Pancreas (tissue), 10 donors: Measurements from ENCODE around the gene SPDYE6. TPM values are rescaled to one million over a fixed set of nuclear protein-coding genes. Genes with fewer than 3 reads are reported as not detected.
"Not testable (repeated sequence)": the region's sequence is repeated elsewhere in the genome, so short reads cannot be mapped to it uniquely, and the experiment has no call there.

Experiments used
- ATAC-seq, 4 donors: fragments of 200-7000 bp; cut with Tn5 transposase; one replicate each; pipeline versions ENCODE4 v1.8.0 to v1.9.1; 2020; ENCODE audit warnings: mild to moderate bottlenecking in 4 of 4, moderate library complexity in 4 of 4
- DNase-seq, 6 donors: peaks; one replicate each; pipeline ENCODE4 v3.0.0-alpha.2; 2020
- FAIRE-seq: peaks from 2 replicates; lab custom pipeline; 2012; peaks lifted over from hg19 to GRCh38; lab: Jason Lieb, UNC
- H3K27ac ChIP-seq, 4 donors: fragments of 200-600 bp; sonication (generic); 1 replicate in 3 of 4; 2 replicates in 1 of 4; pipeline versions ENCODE4 v1.5.0 to v1.8.0; 2020
- H3K27me3 ChIP-seq, 4 donors: fragments of 200-600 bp; one replicate each; pipeline ENCODE4 v1.8.0; 2021
- H3K36me3 ChIP-seq, 3 donors: fragments of 200-600 bp; sonication (generic) in 1 of 3; one replicate each; pipeline versions ENCODE4 v1.5.0 to v1.8.0; 2020 to 2021
- H3K4me1 ChIP-seq, 3 donors: fragments of 200-600 bp; one replicate each; pipeline ENCODE4 v1.8.0; 2021
- H3K4me3 ChIP-seq, 4 donors: fragments of 200-600 bp; sonication (generic) in 2 of 4; one replicate each; pipeline versions ENCODE4 v1.5.0 to v1.8.0; 2020 to 2021
- H3K9me3 ChIP-seq, 4 donors: fragments of 200-600 bp; one replicate each; pipeline ENCODE4 v1.8.0; 2021
- CTCF ChIP-seq, 4 donors: fragments of 200-600 bp; sonication (generic) in 3 of 4; IDR thresholded peaks; one replicate each; pipeline versions ENCODE4 v1.5.0 to v1.8.0; 2021; ENCODE audit warnings: antibody characterized with exemption in 4 of 4
- WGBS, 2 donors: extraction: QIAGEN DNeasy Blood & Tissue Kit; methylation state at CpG; one replicate each; pipeline ENCODE4 v1.1.7; 2013; 5-methylcytosine and 5-hydroxymethylcytosine counted together
- intact Hi-C, 3 donors: fragments of 100-400 bp; cut with DNase I; formaldehyde crosslinking; loops; one replicate each; pipeline versions ENCODE4 v1.11.1 to v1.14.2; 2022
- polyA plus RNA-seq, 2 donors: library from polyadenylated mRNA; stranded (reverse); fragments of 200-250 nt; gene quantifications; one replicate each; pipeline ENCODE4 v1.2.3, GENCODE V29; 2013
- total RNA-seq, 6 donors: library from RNA; stranded (reverse); fragmentation: NEBNext Ultra II Directional in 4 of 6; extraction: Animal tissue kit (Norgen Biotek cat#: 25700) in 4 of 6; gene quantifications; one replicate each; pipeline versions ENCODE4 v1.2.1 to v1.2.4, GENCODE V29; 2021 to 2023
- donor health status: healthy with polysubstance abuse.
- donor health status: DM: no; HTN: no; CAD: no; lungs with moderate emphysema.
- donor health status: DM: no; HTN: no; CAD: no.
- donor health status: control.
- donor health status: control.
- donor health status: Bipolar disorder and iron deficiency.
- donor health status: DM: yes; HTN: yes; CAD: no.
- donor health status: DM: no; HTN: no; CAD: no.
- donor health status: DM: no; HTN: no; CAD: no.
- donor health status: DM: yes; HTN: yes; CAD: no.

Gene SPDYE6
- total and polyA plus RNA-seq, 8 donors, result not detected

DNA sequence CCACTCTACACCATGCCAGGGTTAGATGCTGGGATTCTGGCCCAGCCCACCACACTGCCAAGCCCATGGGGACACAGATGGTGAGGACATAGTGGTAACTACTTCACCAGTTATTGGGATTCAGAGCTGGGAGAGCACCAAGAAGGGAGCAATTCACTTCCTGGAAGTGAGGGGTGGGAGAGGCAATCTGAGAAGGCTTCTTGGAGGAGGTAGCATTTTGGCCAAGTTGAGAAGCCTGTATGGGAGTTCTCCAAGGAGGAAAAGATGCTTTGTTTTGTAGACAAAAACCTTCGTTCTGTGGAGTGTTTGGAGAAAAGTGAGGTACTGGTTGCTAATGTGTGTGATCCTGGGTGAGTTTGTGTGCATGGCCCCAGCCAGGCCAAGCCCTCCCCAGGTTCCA is 36.1 kb upstream of the SPDYE6 start:
- 78 to 82% methylated on average over 1 of the region's 1 CpG for WGBS, 2 donors
- Histone ChIP-seq H3K4me3 (no peak overlapping the region), H3K27me3 (no peaks in the 10 kb centered on the region), H3K27ac (no peak overlapping the region), H3K36me3 (no peaks in the 10 kb centered on the region), H3K4me1 (peaks cover 0 to 4% (median 4%) of the 10 kb centered on the region in 3 donors), H3K9me3 (no peaks in the 10 kb centered on the region)
- no peak for TF ChIP-seq CTCF (IDR thresholded peaks at IDR 0.05)
- peak in 1 of 6 donors; percentile 1 for DNase-seq
- no peak for FAIRE-seq
- no peak for ATAC-seq
- intact Hi-C loops, result loop anchor here in 1 of 3 donors (5.0 kb wide), 1 partner anchor 110 kb away; no protein-coding TSS in a partner anchor

GRCh38 chr7:102390697-102391484 is 34.6 kb upstream of the SPDYE6 start:
- 52 to 59% methylated on average over 8 to 12 of the region's 12 CpGs for whole genome bisulfite sequencing, 2 donors
- Histone ChIP-seq H3K27me3 (no peaks in the 10 kb centered on the region), H3K9me3 (no peaks in the 10 kb centered on the region), H3K36me3 (no peaks in the 10 kb centered on the region), H3K4me1 (no peaks in the 10 kb centered on the region), H3K27ac (no peak overlapping the region), H3K4me3 (no peak overlapping the region)
- FAIRE-seq (no peak), ATAC-seq (peak; percentile 85 to 94 (median 94)), DNase-seq (peak; percentile 75 to 92 (median 88))
- intact Hi-C loops, result loop anchor here in 1 of 3 donors (5.0 kb wide), 1 partner anchor 109 kb away; no protein-coding TSS in a partner anchor
- peak; percentile 83 to 93 (median 87) for TF ChIP-seq CTCF (IDR thresholded peaks at IDR 0.05)

DNA sequence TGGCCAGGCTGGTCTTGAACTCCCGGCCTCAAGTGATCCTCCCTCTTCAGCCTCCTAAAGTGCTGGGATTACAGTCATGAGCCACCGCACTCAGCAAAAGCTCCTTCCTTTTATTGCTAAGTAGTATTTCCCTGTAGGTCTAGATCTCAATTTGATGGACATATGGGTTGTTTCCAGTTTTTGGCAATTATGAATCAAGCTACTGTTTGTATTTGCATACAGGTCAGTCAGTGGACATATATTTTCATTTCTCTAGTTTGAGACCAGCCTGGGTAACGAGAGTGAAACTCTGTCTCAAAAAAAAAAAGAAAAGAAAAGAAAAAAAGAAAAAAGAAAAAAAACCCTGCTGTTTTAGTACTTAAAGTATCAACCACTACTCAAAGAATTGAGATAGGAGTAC is 33.6 kb upstream of the SPDYE6 start:
- no peaks in the 10 kb centered on the region for H3K4me1 ChIP-seq
- no peak overlapping the region for H3K4me3 ChIP-seq
- WGBS, 2 donors, result 93 to 95% methylated on average over 3 of the region's 3 CpGs
- FAIRE-seq (no peak), DNase-seq (no peak), ATAC-seq (no peak)
- H3K36me3 ChIP-seq, result no peaks in the 10 kb centered on the region
- no peaks in the 10 kb centered on the region for H3K27me3 ChIP-seq
- no peaks in the 10 kb centered on the region for H3K9me3 ChIP-seq
- no peak overlapping the region for H3K27ac ChIP-seq
- no peak for TF ChIP-seq CTCF (IDR thresholded peaks at IDR 0.05)
- intact Hi-C loops, result loop anchor here in 2 of 3 donors (5.0 kb wide), 1 partner anchor 108 kb away; no protein-coding TSS in a partner anchor

- WGBS, 2 donors, result 93% methylated on average over 6 of the region's 6 CpGs
- FAIRE-seq, result no peak
- Histone ChIP-seq H3K36me3 (no peaks in the 10 kb centered on the region), H3K27ac (no peak overlapping the region), H3K4me3 (no peak overlapping the region), H3K27me3 (no peaks in the 10 kb centered on the region), H3K9me3 (no peaks in the 10 kb centered on the region), H3K4me1 (no peaks in the 10 kb centered on the region)
- TF ChIP-seq CTCF (IDR thresholded peaks at IDR 0.05), result no peak
- intact Hi-C loops, result loop anchor here in 1 of 3 donors (5.0 kb wide), 1 partner anchor 105 kb away; no protein-coding TSS in a partner anchor
- ATAC-seq, result no peak
- no peak for DNase-seq
Observed at GRCh38 chr7:102387064-102387463, 30.8 kb upstream of the SPDYE6 start.

DNA sequence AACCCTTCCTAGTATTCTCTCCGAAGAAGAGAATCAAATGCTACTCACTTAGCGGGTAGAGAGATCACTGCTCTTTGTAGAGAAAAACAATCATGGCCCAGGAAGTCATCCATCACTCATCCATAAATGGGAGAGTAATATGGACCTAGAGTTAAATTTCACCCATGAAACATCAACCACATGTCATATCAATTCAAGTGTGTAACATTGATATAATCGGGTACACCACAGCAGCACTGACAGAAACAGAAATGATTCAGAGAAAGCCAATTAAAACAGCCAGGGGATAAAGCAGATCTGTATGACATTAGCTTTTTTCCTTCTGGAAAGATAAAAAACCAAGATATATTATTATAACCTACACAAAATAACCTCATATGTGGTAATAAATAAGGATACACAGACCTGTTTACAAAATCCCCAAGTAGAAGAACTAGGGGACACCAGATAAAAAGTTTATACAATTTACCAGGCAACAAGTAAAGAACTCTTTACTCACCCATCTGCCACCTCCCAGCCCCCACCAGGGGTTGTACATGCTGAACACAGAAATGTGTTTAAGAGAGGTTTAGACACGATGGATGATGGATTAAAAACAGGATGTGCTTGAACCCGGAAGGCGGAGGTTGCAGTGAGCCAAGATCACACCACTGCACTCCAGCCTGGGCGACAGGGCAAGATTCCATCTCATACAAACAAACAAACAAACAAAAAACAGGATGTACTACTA is 25.6 kb upstream of the SPDYE6 start:
- DNase-seq, H3K4me1 ChIP-seq, H3K9me3 ChIP-seq, H3K27me3 ChIP-seq, FAIRE-seq, ATAC-seq, H3K27ac ChIP-seq, intact Hi-C loops, H3K4me3 ChIP-seq: not testable (repeated sequence)
- 78 to 87% methylated on average over 6 of the region's 7 CpGs for WGBS, 2 donors
- H3K36me3 ChIP-seq, result peaks cover 0 to 32% (median 4%) of the 10 kb centered on the region in 3 donors

GRCh38 chr7:102380837-102381236 is 24.6 kb upstream of the SPDYE6 start:
- ATAC-seq, H3K27me3 ChIP-seq, H3K27ac ChIP-seq, FAIRE-seq, H3K9me3 ChIP-seq, intact Hi-C loops, DNase-seq, H3K4me3 ChIP-seq, H3K4me1 ChIP-seq: not testable (repeated sequence)
- WGBS, 2 donors, result 82 to 87% methylated on average over 8 of the region's 8 CpGs
- H3K36me3 ChIP-seq, result peaks cover 0 to 37% (median 4%) of the 10 kb centered on the region in 3 donors
